ENCODE data around the gene SYNE3. TPM values are rescaled to one million over a fixed set of nuclear protein-coding genes. Genes with fewer than 3 reads are reported as not detected.

SYNE3 gene
- total RNA-seq, 4 donors from 2014 or later, result 14.4 to 18.7 (median 16.6) TPM

DNA sequence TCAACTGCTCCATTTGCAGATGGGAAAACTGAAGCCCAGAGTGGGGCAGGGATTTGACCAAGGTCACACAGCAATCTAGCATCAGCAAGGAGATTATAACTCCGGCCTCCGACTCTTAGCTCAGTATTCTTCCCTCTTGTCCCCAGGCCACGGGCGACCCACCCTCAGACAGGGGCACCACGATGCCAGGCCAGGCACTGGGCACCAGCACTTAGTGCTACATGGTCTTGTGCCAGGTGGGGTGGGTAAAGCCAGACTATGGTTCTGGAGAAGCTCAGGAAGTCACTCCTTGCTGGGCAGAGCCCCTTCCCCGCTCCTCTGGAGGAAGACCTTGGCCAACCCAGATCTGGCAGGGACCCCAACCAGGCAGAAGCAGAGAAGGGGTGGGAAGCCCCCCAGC, 41.5 kb downstream of the SYNE3 start:
- peaks cover 9 to 31% (median 21%) of the 10 kb centered on the region in 4 donors for H3K36me3 ChIP-seq
- no peak for DNase-seq (ENCODE audit: extremely low spot score)

GRCh38 chr14:95474486-95474885, 42.0 kb downstream of the SYNE3 start:
- Histone ChIP-seq H3K27ac (replicated peaks in 1 of 4) (no peak overlapping the region), H3K36me3 (peaks cover 9 to 31% (median 23%) of the 10 kb centered on the region in 4 donors), H3K9me3 (no peaks in the 10 kb centered on the region), H3K27me3 (peaks cover 0 to 39% (median 1%) of the 10 kb centered on the region in 4 donors), H3K4me1 (peaks cover 26 to 43% (median 36%) of the 10 kb centered on the region in 4 donors), H3K4me3 (no peak overlapping the region)
- WGBS, result 91% methylated on average over 6 of the region's 6 CpGs
- intact Hi-C loops (cut with DNase I), result no loop called here
- TF ChIP-seq CTCF (IDR thresholded peaks at IDR 0.05), result no peak
- TF ChIP-seq POLR2A (IDR thresholded peaks at IDR 0.05; ENCODE audit: low read depth), result no peak
- no peak for TF ChIP-seq POLR2AphosphoS5 (IDR thresholded peaks at IDR 0.05)
- TF ChIP-seq EP300 (IDR thresholded peaks at IDR 0.05), result no peak
- no peak for DNase-seq (ENCODE audit: extremely low spot score)

More for the DNA sequence above, 41.5 kb downstream of the SYNE3 start:
- Histone ChIP-seq H3K27me3 (peaks cover 0 to 41% (median 1%) of the 10 kb centered on the region in 4 donors), H3K9me3 (no peaks in the 10 kb centered on the region), H3K4me3 (no peak overlapping the region), H3K27ac (replicated peaks in 1 of 4) (no peak overlapping the region), H3K4me1 (peaks cover 28 to 48% (median 40%) of the 10 kb centered on the region in 4 donors)
- WGBS, result 92% methylated on average over 5 of the region's 6 CpGs
- intact Hi-C loops (cut with DNase I), result no loop called here
- no peak for TF ChIP-seq POLR2AphosphoS5 (IDR thresholded peaks at IDR 0.05)
- TF ChIP-seq POLR2A (IDR thresholded peaks at IDR 0.05; ENCODE audit: low read depth), result no peak
- no peak for TF ChIP-seq CTCF (IDR thresholded peaks at IDR 0.05)
- no peak for TF ChIP-seq EP300 (IDR thresholded peaks at IDR 0.05)

DNA sequence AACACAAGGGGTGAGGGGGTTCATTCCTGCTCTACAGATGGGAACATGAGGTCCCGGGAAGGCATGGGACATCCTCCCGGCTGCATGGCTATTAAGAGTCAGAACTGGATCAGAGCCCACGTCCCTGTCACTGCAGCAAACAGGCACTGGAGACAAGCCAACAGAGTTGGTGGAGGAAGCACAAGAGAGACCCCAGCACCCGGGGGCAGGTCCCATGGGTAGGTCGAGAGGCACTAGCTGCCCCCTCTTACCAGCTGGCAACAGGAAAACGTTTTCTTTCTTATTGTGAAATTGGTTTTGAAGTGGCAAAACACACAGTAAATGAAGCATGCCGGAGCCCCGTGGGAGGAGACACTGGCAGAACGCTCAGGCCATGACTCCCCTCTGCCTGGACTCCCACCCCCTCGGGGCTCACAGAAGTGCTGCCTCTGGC, 43.6 kb downstream of the SYNE3 start:
- peaks cover 9 to 31% (median 23%) of the 10 kb centered on the region in 4 donors for H3K36me3 ChIP-seq
- 66% methylated on average over 10 of the region's 10 CpGs for WGBS
- TF ChIP-seq EP300 (IDR thresholded peaks at IDR 0.05) (no peak), CTCF (IDR thresholded peaks at IDR 0.05) (no peak), POLR2A (IDR thresholded peaks at IDR 0.05; ENCODE audit: low read depth) (no peak), POLR2AphosphoS5 (IDR thresholded peaks at IDR 0.05) (no peak)

GRCh38 chr14:95471476-95471875, 45.0 kb downstream of the SYNE3 start:
- no peaks in the 10 kb centered on the region for H3K9me3 ChIP-seq
- no peak for DNase-seq (ENCODE audit: extremely low spot score)
- peaks cover 9 to 43% (median 23%) of the 10 kb centered on the region in 4 donors for H3K36me3 ChIP-seq
- H3K4me1 ChIP-seq, result peaks cover 13 to 37% (median 27%) of the 10 kb centered on the region in 4 donors
- no peak overlapping the region for H3K4me3 ChIP-seq
- no peak for TF ChIP-seq POLR2A (IDR thresholded peaks at IDR 0.05; ENCODE audit: low read depth)
- TF ChIP-seq EP300 (IDR thresholded peaks at IDR 0.05), result no peak
- TF ChIP-seq CTCF (IDR thresholded peaks at IDR 0.05), result no peak
- no peak for TF ChIP-seq POLR2AphosphoS5 (IDR thresholded peaks at IDR 0.05)
- intact Hi-C loops (cut with DNase I), result no loop called here
- H3K27me3 ChIP-seq, result peaks cover 0 to 48% (median 0%) of the 10 kb centered on the region in 4 donors
- 56% methylated on average over 7 of the region's 7 CpGs for WGBS
- peak overlapping the region; percentile 20 to 39 (median 36) for H3K27ac ChIP-seq (replicated peaks in 1 of 4)

More for the DNA sequence above, 43.6 kb downstream of the SYNE3 start:
- H3K27me3 ChIP-seq, result peaks cover 0 to 48% (median 0%) of the 10 kb centered on the region in 4 donors
- intact Hi-C loops (cut with DNase I), result no loop called here
- peaks cover 19 to 38% (median 27%) of the 10 kb centered on the region in 4 donors for H3K4me1 ChIP-seq
- peak overlapping the region in 2 of 4 donors; percentile 10 to 19 for H3K27ac ChIP-seq (replicated peaks in 1 of 4)
- DNase-seq (ENCODE audit: extremely low spot score), result no peak
- H3K9me3 ChIP-seq, result no peaks in the 10 kb centered on the region
- no peak overlapping the region for H3K4me3 ChIP-seq
